HEK293 (cell line): Measurements from ENCODE around the gene MPZL1.
A peak's percentile ranks its signal among the peaks of the same experiment; 100 is the strongest.

Experiments used
- FEZF1 ChIP-seq: fragments of 450-650 bp; formaldehyde crosslinking; IDR thresholded peaks from 2 replicates; pipeline ENCODE4 v1.5.1; 2016; ENCODE audit warnings: missing biosample characterization, missing genetic modification characterization
- GLI2 ChIP-seq: fragments of 450-650 bp; formaldehyde crosslinking; IDR thresholded peaks from 2 replicates; pipeline ENCODE4; 2017; ENCODE audit warnings: missing biosample characterization, missing genetic modification characterization, low read depth, borderline replicate concordance
- KLF1 ChIP-seq: fragments of 450-650 bp; formaldehyde crosslinking; IDR thresholded peaks from 2 replicates; pipeline ENCODE4 v1.5.1; 2016; ENCODE audit warnings: missing biosample characterization, missing genetic modification characterization
- KLF10 ChIP-seq: fragments of 450-650 bp; IDR thresholded peaks from 2 replicates; pipeline ENCODE4 v1.5.1; 2018; ENCODE audit warnings: missing biosample characterization, mild to moderate bottlenecking, missing genetic modification characterization
- MEIS1 ChIP-seq: sonication (generic); formaldehyde crosslinking; IDR thresholded peaks from 2 replicates; pipeline ENCODE4 v1.8.1; 2022; ENCODE audit warnings: missing genetic modification reagents, mild to moderate bottlenecking, borderline replicate concordance
- PRDM1 ChIP-seq: fragments of 450-650 bp; formaldehyde crosslinking; IDR thresholded peaks from 2 replicates; pipeline ENCODE4; 2016; ENCODE audit warnings: missing biosample characterization, missing genetic modification characterization
- RBAK ChIP-seq: fragments of 450-650 bp; formaldehyde crosslinking; IDR thresholded peaks from 2 replicates; pipeline ENCODE4 v1.5.1; 2016; ENCODE audit warnings: missing biosample characterization, missing genetic modification characterization
- SALL2 ChIP-seq: fragments of 450-650 bp; formaldehyde crosslinking; IDR thresholded peaks from 2 replicates; pipeline ENCODE4 v1.5.0; 2017; ENCODE audit warnings: missing biosample characterization, mild to moderate bottlenecking, missing genetic modification characterization, borderline replicate concordance
- SP3 ChIP-seq: fragments of 450-650 bp; formaldehyde crosslinking; IDR thresholded peaks from 2 replicates; pipeline ENCODE4 v1.5.1; 2016; ENCODE audit warnings: missing biosample characterization, missing genetic modification characterization
- TRIM28 ChIP-seq: IDR thresholded peaks from 2 replicates; pipeline ENCODE4 v1.6.1; 2011; ENCODE audit warnings: low read length, control low read depth, borderline replicate concordance
- ZNF10 ChIP-seq: fragments of 450-650 bp; formaldehyde crosslinking; IDR thresholded peaks from 2 replicates; pipeline ENCODE4 v1.5.1; 2017; ENCODE audit warnings: missing biosample characterization, missing genetic modification characterization
- ZNF146 ChIP-seq: fragments of 450-650 bp; formaldehyde crosslinking; IDR thresholded peaks from 2 replicates; pipeline ENCODE4 v1.5.1; 2016; ENCODE audit warnings: missing biosample characterization, missing genetic modification characterization
- ZNF211 ChIP-seq: fragments of 450-650 bp; formaldehyde crosslinking; IDR thresholded peaks from 2 replicates; pipeline ENCODE4 v1.5.1; 2016; ENCODE audit warnings: low read depth, missing biosample characterization, missing genetic modification characterization
- ZNF248 ChIP-seq: fragments of 450-650 bp; formaldehyde crosslinking; IDR thresholded peaks from 2 replicates; pipeline ENCODE4 v1.5.1; 2017; ENCODE audit warnings: missing biosample characterization, missing genetic modification characterization
- ZNF514 ChIP-seq: fragments of 450-650 bp; formaldehyde crosslinking; IDR thresholded peaks from 2 replicates; pipeline ENCODE4 v1.5.1; 2016; ENCODE audit warnings: missing biosample characterization, missing genetic modification characterization
- ZNF529 ChIP-seq: fragments of 450-650 bp; formaldehyde crosslinking; IDR thresholded peaks from 2 replicates; pipeline ENCODE4 v1.5.1; 2017; ENCODE audit warnings: missing genetic modification characterization, missing biosample characterization; ENCODE audit not compliant: insufficient replicate concordance
- ZNF596 ChIP-seq: fragments of 450-650 bp; IDR thresholded peaks from 2 replicates; pipeline ENCODE4 v1.5.0; 2018; ENCODE audit warnings: missing biosample characterization, mild to moderate bottlenecking, missing genetic modification characterization, moderate library complexity
- ZNF621 ChIP-seq: fragments of 450-650 bp; formaldehyde crosslinking; IDR thresholded peaks from 2 replicates; pipeline ENCODE4 v1.5.1; 2017; ENCODE audit warnings: missing biosample characterization, missing genetic modification characterization
- ZNF629 ChIP-seq: fragments of 450-650 bp; formaldehyde crosslinking; IDR thresholded peaks from 2 replicates; pipeline ENCODE4 v1.5.1; 2017; ENCODE audit warnings: missing biosample characterization, missing genetic modification characterization
- ZNF677 ChIP-seq: fragments of 450-650 bp; IDR thresholded peaks from 2 replicates; pipeline ENCODE4 v1.5.0; 2018; ENCODE audit warnings: missing biosample characterization, mild to moderate bottlenecking, missing genetic modification characterization, moderate library complexity
- ZNF747 ChIP-seq: fragments of 450-650 bp; formaldehyde crosslinking; IDR thresholded peaks from 2 replicates; pipeline ENCODE4 v1.5.1; 2016; ENCODE audit warnings: missing biosample characterization, missing genetic modification characterization
- ZNF777 ChIP-seq: fragments of 450-650 bp; formaldehyde crosslinking; IDR thresholded peaks from 2 replicates; pipeline ENCODE4 v1.5.1; 2017; ENCODE audit warnings: missing biosample characterization, missing genetic modification characterization, borderline replicate concordance
- ZNF843 ChIP-seq: fragments of 450-650 bp; formaldehyde crosslinking; IDR thresholded peaks from 2 replicates; pipeline ENCODE4 v1.5.1; 2016; ENCODE audit warnings: missing biosample characterization, missing genetic modification characterization
- TF ChIP-seq, protein P1 (sequence below): fragments of 450-650 bp; formaldehyde crosslinking; IDR thresholded peaks from 2 replicates; pipeline ENCODE4 v1.5.1; 2016; ENCODE audit warnings: missing biosample characterization, missing genetic modification characterization
- TF ChIP-seq, protein P2 (sequence below): fragments of 450-650 bp; formaldehyde crosslinking; IDR thresholded peaks from 2 replicates; pipeline ENCODE4 v1.5.0; 2017; ENCODE audit warnings: missing biosample characterization, missing genetic modification characterization, borderline replicate concordance
- TF ChIP-seq, protein P3 (sequence below): sonication (generic); formaldehyde crosslinking; IDR thresholded peaks from 2 replicates; pipeline ENCODE4 v1.8.1; 2022; ENCODE audit warnings: mild to moderate bottlenecking, moderate library complexity, missing genetic modification reagents
- TF ChIP-seq, protein P4 (sequence below): fragments of 450-650 bp; formaldehyde crosslinking; IDR thresholded peaks from 2 replicates; pipeline ENCODE4 v1.5.1; 2016; ENCODE audit warnings: missing biosample characterization, missing genetic modification characterization, low read depth
- TF ChIP-seq, protein P5 (sequence below): fragments of 450-650 bp; formaldehyde crosslinking; IDR thresholded peaks from 2 replicates; pipeline ENCODE4 v1.5.1; 2016; ENCODE audit warnings: missing biosample characterization, missing genetic modification characterization
- TF ChIP-seq, protein P6 (sequence below): fragments of 450-650 bp; formaldehyde crosslinking; IDR thresholded peaks from 2 replicates; pipeline ENCODE4 v1.5.1; 2017; ENCODE audit warnings: missing biosample characterization, missing genetic modification characterization

MPZL1 gene

DNA sequence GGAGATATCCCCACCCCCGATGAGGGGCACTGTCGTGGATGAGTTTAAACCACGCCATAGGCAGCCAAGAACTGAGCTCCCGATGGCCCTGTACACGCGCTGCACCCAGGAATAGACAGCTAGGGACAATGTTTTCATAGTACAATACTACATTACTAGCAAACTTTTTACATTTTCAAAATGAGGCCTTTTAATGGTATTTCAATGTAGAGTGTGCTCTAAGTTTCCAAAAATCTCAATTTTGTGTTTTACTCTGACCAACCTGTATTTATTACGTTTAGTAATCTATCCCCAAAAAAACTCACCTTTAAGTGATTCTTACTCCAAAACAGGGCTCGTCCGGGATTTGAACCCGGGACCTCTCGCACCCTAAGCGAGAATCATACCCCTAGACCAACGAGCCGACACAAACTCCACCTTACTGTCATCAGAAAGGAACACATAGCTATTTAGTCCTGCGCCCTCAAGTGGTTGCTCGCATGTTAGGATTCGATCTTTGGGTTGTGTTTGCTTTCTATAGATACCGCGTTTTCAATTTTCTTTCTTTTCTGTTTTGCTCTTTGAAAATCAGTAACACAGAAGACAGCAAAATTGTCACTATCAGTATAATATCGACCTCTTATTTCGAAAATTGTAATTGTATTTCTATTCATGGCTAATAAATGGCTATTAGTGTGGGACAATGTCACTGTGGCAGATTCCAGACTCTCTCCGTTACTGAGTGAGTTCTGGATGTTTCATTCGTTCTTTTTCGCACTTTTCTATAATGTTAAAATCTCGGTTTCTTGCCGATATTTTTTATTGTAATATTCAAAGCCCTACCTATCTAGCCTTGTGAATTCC lies 6.4 kb upstream of the MPZL1 start (continued):
- no peak for TF ChIP-seq FEZF1 (tag by site-specific recombination)
- TF ChIP-seq ZNF596 = no peak
- TF ChIP-seq ZNF747 (tag by site-specific recombination) = no peak
- TF ChIP-seq, protein P1, sequence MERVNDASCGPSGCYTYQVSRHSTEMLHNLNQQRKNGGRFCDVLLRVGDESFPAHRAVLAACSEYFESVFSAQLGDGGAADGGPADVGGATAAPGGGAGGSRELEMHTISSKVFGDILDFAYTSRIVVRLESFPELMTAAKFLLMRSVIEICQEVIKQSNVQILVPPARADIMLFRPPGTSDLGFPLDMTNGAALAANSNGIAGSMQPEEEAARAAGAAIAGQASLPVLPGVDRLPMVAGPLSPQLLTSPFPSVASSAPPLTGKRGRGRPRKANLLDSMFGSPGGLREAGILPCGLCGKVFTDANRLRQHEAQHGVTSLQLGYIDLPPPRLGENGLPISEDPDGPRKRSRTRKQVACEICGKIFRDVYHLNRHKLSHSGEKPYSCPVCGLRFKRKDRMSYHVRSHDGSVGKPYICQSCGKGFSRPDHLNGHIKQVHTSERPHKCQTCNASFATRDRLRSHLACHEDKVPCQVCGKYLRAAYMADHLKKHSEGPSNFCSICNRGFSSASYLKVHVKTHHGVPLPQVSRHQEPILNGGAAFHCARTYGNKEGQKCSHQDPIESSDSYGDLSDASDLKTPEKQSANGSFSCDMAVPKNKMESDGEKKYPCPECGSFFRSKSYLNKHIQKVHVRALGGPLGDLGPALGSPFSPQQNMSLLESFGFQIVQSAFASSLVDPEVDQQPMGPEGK (tag by site-specific recombination) = no peak
- no peak for TF ChIP-seq ZNF677
- no peak for TF ChIP-seq ZNF514 (tag by site-specific recombination)
- TF ChIP-seq TRIM28 = peak; percentile 11; the same call in 1 of the 2 replicates
- TF ChIP-seq, protein P2, sequence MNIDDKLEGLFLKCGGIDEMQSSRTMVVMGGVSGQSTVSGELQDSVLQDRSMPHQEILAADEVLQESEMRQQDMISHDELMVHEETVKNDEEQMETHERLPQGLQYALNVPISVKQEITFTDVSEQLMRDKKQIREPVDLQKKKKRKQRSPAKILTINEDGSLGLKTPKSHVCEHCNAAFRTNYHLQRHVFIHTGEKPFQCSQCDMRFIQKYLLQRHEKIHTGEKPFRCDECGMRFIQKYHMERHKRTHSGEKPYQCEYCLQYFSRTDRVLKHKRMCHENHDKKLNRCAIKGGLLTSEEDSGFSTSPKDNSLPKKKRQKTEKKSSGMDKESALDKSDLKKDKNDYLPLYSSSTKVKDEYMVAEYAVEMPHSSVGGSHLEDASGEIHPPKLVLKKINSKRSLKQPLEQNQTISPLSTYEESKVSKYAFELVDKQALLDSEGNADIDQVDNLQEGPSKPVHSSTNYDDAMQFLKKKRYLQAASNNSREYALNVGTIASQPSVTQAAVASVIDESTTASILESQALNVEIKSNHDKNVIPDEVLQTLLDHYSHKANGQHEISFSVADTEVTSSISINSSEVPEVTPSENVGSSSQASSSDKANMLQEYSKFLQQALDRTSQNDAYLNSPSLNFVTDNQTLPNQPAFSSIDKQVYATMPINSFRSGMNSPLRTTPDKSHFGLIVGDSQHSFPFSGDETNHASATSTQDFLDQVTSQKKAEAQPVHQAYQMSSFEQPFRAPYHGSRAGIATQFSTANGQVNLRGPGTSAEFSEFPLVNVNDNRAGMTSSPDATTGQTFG (tag by site-specific recombination) = no peak
- peak; percentile 72 for TF ChIP-seq ZNF629 (tag by site-specific recombination)
- TF ChIP-seq SP3 (tag by site-specific recombination) = peak; percentile 33; the same call in 1 of the 2 replicates
- TF ChIP-seq ZNF10 (tag by site-specific recombination) = no peak
- no peak for TF ChIP-seq RBAK (tag by site-specific recombination)
- no peak for TF ChIP-seq SALL2 (tag by site-specific recombination)
- no peak for TF ChIP-seq MEIS1 (CRISPR knock-in tag)
- TF ChIP-seq, protein P3, sequence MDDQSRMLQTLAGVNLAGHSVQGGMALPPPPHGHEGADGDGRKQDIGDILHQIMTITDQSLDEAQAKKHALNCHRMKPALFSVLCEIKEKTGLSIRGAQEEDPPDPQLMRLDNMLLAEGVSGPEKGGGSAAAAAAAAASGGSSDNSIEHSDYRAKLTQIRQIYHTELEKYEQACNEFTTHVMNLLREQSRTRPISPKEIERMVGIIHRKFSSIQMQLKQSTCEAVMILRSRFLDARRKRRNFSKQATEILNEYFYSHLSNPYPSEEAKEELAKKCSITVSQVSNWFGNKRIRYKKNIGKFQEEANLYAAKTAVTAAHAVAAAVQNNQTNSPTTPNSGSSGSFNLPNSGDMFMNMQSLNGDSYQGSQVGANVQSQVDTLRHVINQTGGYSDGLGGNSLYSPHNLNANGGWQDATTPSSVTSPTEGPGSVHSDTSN (CRISPR knock-in tag) = no peak
- peak; percentile 92 for TF ChIP-seq PRDM1 (tag by site-specific recombination)
- peak; percentile 39 for TF ChIP-seq KLF10 (tag by site-specific recombination)
- TF ChIP-seq ZNF843 (tag by site-specific recombination) = peak; percentile 64; the same call in 1 of the 2 replicates
- TF ChIP-seq, protein P4, sequence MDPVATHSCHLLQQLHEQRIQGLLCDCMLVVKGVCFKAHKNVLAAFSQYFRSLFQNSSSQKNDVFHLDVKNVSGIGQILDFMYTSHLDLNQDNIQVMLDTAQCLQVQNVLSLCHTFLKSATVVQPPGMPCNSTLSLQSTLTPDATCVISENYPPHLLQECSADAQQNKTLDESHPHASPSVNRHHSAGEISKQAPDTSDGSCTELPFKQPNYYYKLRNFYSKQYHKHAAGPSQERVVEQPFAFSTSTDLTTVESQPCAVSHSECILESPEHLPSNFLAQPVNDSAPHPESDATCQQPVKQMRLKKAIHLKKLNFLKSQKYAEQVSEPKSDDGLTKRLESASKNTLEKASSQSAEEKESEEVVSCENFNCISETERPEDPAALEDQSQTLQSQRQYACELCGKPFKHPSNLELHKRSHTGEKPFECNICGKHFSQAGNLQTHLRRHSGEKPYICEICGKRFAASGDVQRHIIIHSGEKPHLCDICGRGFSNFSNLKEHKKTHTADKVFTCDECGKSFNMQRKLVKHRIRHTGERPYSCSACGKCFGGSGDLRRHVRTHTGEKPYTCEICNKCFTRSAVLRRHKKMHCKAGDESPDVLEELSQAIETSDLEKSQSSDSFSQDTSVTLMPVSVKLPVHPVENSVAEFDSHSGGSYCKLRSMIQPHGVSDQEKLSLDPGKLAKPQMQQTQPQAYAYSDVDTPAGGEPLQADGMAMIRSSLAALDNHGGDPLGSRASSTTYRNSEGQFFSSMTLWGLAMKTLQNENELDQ = no peak
- TF ChIP-seq, protein P5, sequence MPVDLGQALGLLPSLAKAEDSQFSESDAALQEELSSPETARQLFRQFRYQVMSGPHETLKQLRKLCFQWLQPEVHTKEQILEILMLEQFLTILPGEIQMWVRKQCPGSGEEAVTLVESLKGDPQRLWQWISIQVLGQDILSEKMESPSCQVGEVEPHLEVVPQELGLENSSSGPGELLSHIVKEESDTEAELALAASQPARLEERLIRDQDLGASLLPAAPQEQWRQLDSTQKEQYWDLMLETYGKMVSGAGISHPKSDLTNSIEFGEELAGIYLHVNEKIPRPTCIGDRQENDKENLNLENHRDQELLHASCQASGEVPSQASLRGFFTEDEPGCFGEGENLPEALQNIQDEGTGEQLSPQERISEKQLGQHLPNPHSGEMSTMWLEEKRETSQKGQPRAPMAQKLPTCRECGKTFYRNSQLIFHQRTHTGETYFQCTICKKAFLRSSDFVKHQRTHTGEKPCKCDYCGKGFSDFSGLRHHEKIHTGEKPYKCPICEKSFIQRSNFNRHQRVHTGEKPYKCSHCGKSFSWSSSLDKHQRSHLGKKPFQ (tag by site-specific recombination) = peak; percentile 39
- TF ChIP-seq ZNF777 (tag by site-specific recombination) = no peak; the same call in 1 of the 2 replicates
- no peak for TF ChIP-seq ZNF529 (tag by site-specific recombination)
- TF ChIP-seq ZNF211 (tag by site-specific recombination) = no peak
- TF ChIP-seq, protein P6, sequence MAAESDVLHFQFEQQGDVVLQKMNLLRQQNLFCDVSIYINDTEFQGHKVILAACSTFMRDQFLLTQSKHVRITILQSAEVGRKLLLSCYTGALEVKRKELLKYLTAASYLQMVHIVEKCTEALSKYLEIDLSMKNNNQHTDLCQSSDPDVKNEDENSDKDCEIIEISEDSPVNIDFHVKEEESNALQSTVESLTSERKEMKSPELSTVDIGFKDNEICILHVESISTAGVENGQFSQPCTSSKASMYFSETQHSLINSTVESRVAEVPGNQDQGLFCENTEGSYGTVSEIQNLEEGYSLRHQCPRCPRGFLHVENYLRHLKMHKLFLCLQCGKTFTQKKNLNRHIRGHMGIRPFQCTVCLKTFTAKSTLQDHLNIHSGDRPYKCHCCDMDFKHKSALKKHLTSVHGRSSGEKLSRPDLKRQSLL (tag by site-specific recombination) = peak; percentile 32; the same call in 1 of the 2 replicates
- no peak for TF ChIP-seq ZNF146 (tag by site-specific recombination)
- TF ChIP-seq KLF1 (tag by site-specific recombination) = 0 out of 2 replicates have a peak, but pooled peaks have one; percentile 15
- no peak; the same call in 1 of the 2 replicates for TF ChIP-seq GLI2
- TF ChIP-seq ZNF248 (tag by site-specific recombination) = no peak
- TF ChIP-seq ZNF621 (tag by site-specific recombination) = no peak
